Astrocyte of the cerebellum (primary cell): ENCODE measurements around the gene PIEZO1.
A peak's percentile ranks its signal among the peaks of the same experiment; 100 is the strongest.

Source experiments
- DNase-seq: peaks from one replicate; pipeline ENCODE4 v3.0.0-alpha.2; 2011; ENCODE audit warnings: low read depth
- H3K4me3 ChIP-seq: 2 replicates; pipeline ENCODE4 v1.5.1; 2011; ENCODE audit warnings: mild to moderate bottlenecking, low read depth, low read length, moderate library complexity
- in situ Hi-C: cut with HindIII; loops from 2 replicates; pipeline ENCODE4 v1.10.0; 2017; ENCODE audit warnings: low sequenced_read_pairs
- TF ChIP-seq, protein P1 (sequence below): IDR thresholded peaks from 2 replicates; pipeline ENCODE4 v1.5.1; 2012; ENCODE audit warnings: low read length, low read depth, moderate library complexity, mild to moderate bottlenecking; ENCODE audit errors: missing control alignments

The PIEZO1 gene

DNA sequence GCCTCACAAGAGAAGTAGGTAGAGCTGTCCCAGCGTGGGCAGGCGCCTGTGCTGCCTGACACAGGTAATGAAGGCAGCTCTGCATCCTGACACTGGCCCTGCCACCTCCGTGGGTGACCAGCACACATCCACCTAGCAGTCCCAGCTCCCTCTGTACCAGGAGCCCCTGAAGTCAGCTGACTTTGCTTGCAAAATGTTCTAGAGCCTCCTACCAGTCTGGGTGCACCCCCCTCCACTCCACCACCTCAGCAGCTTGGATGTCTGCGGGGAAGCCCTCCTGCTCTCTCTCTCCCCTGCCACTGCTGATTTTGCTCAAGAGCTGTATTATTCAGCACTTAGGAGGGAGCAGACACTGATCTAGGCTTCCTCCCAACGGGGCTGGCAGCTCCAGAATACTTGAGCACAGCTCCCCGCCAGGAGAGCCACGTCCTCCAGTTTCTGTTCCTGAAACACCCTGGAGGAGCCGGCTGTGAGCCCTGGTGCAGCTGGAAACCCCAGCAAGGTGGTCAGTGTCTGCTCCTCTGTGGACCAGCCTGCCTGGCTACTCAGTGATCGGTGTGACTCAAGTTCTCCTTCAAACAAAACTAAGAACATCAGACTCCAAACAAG is 79.8 kb downstream of the PIEZO1 start:
- H3K4me3 ChIP-seq: peak overlapping the region; percentile 95
- no peak for DNase-seq
- in situ Hi-C loops: no loop called here
- TF ChIP-seq, protein P1, sequence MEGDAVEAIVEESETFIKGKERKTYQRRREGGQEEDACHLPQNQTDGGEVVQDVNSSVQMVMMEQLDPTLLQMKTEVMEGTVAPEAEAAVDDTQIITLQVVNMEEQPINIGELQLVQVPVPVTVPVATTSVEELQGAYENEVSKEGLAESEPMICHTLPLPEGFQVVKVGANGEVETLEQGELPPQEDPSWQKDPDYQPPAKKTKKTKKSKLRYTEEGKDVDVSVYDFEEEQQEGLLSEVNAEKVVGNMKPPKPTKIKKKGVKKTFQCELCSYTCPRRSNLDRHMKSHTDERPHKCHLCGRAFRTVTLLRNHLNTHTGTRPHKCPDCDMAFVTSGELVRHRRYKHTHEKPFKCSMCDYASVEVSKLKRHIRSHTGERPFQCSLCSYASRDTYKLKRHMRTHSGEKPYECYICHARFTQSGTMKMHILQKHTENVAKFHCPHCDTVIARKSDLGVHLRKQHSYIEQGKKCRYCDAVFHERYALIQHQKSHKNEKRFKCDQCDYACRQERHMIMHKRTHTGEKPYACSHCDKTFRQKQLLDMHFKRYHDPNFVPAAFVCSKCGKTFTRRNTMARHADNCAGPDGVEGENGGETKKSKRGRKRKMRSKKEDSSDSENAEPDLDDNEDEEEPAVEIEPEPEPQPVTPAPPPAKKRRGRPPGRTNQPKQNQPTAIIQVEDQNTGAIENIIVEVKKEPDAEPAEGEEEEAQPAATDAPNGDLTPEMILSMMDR: no peak

DNA sequence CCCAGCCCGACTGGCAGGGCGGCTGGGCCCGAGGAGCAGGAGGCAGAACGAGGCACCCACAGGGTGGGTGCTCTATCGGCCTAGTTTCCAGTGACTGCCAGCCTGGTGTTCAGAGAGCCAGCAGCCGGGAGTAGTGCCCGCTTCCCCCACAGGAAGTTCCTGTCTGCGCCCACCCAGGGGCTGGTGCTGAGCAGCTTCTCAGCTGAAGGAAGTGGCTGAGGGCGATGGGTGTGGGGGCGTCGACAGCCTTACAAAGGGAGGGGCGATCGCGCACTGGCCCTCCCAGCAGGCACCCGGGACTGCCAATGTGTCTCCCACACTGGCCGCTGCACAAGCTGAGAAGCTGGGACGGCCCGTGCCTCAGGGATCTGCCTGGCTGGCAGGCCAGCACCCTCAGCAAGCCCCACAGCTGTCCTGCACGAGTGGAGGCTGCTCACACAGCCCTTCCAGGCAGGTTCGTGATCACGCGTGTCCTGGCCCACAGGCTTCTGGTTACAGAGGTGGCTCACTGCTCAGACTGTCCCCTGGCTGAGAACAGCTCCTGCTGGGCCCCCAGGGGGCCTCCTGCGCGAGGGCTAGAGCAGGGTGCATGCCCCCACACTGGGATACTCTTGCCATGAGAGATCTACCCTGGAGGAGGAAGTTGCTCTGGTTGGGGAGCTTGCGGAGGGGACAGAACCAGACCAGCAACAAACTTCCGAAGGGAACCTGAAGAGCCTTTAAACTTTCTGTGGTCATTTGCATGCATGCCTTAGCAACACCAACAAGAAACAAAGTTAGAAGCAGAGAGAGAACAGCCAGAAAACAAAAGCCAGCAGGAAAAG is 81.3 kb downstream of the PIEZO1 start:
- TF ChIP-seq, protein P1: no peak
- in situ Hi-C loops: no loop called here
- H3K4me3 ChIP-seq: no peak overlapping the region
- no peak for DNase-seq

DNA sequence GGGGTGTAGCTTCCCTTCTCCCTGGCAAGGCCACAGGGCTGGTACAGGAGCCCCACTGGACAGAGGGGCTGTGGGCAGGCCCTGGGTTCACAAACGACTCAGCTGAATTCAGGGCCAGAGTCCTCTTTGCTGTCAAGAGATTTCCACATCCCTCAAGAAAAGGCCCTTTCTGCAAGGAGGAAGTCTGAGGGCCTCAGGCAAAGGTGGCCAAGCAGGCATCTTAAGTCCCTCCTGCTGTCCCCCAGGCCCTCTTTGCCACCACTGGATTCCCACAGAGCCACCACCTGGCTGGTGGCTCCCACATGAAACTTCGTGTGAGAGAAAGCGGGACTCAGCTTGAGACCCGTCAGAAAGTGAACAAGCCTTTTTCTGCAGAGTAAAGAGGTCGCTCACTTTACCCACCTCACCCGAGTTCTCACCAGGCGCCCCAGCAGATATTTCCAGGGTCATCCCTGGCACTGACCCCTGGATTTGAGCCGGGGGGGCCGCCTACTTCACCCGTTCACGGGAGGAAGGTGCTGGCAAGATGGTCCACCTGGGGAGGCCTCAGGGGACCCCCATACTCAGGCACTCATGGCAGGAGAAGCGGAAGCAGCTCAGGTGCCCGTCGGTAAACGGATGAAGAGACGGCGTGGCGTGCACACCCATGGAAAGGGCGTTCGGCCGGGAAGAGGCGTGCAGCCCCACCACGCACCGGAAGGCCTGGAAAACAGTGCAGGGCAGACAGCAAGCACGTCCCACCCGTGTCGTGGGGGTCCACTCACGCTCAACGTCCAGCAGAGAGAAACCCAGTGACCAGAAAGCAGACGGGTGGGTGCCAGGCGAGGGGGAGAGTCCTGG is 82.4 kb downstream of the PIEZO1 start:
- DNase-seq: no peak
- TF ChIP-seq, protein P1: no peak
- H3K4me3 ChIP-seq: no peak overlapping the region
- in situ Hi-C loops: no loop called here

DNA sequence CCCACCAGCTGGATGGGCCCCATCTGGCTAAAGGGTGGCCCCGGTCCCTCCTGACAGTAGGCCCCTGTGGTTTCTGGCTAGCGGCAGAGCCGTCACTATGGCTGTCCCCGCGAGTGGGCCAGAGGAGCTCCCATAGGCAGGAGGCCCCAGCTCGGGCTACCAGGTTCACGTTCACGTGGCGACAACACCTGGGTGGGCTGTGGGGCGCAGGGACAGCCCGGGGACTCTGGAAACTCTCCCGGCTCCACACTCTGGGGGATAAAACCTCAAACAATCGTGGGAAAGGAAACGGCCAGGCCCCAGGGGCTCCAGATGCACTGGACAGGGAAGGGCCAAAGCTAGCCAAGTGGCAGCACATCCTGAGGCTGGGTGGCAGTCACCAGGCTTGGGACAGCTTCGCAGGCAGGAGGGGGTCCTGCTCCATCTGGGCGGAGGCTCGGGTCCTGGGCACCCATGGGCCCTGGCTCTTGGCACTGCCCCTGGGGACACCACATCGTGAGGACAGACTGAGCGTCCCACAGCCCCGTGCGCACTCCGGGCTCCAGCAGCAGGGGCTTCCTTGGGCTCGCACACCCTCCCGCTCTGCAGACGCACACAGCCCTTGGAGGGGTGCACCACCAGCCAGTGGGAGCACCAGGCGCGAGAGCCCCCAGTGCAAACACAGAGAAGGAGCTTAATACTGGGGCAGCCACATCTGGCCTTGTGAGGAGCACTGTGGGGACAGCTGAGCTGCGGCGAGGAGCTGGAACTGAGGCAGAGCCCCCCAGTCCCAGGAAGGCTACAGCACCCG is 83.2 kb downstream of the PIEZO1 start:
- in situ Hi-C loops: no loop called here

DNA sequence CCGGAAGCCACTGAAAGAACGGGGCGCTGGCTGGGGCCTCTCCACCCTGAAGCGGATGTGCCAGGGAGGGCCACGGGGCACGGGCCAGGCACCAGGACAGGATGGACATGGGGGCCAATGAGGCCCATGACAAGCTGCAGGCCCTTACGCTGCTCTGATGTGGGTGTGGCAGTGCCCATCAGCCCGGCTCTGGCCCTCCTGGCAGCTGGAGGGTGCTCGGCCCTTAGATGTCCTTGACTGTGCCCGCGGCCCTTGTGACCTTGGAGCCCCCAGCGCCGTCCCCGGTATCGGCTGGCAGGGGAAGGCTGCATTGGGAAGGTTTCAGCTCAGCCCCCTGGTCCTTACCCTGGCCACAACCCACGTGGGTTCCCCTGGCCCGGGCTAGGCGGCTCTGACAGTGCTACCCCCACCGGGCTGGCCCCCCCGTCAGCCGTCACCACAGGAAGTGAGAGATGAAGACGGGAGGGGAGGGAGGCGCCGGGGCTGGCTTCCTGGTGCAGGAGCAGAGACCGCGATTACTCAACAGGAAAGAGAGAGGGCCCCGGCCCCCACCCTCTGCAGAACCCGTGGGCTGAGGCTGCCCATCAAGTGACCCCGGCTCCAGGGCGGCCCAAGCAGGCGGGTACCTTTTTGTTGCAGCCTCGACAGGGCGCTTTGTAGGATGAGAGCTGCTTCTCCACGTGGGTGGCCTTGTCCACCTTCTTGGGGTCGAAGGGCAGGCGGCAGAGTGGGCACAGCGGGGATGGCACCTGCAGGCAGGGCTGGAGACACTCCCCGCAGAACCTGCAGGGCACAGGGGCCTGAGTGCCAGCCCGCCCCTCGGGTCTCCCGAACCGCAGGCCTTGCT is 84.2 kb downstream of the PIEZO1 start:
- TF ChIP-seq, protein P1: no peak
- DNase-seq: peak; percentile 37
- H3K4me3 ChIP-seq: no peak overlapping the region
- in situ Hi-C loops: no loop called here

More for the DNA sequence above, 83.2 kb downstream of the PIEZO1 start:
- DNase-seq: no peak
- TF ChIP-seq, protein P1: no peak
- H3K4me3 ChIP-seq: no peak overlapping the region
